HL-60 (cell line): ENCODE data around the gene FOXJ3.

ENCODE experiments used
- DNase-seq, 2 experiments: peaks; one replicate each; pipeline ENCODE4 v3.0.0-alpha.2; 2010 to 2020; ENCODE audit warnings: low read depth in 1 of 2, low spot score in 1 of 2
- H3K27ac ChIP-seq: fragments of 250-450 bp; sonication (Bioruptor Pico); replicated peaks from 2 replicates; pipeline ENCODE4 v1.5.1; 2020; ENCODE audit warnings: mild to moderate bottlenecking, moderate library complexity
- H3K27me3 ChIP-seq: fragments of 250-450 bp; sonication (Bioruptor Pico); 2 replicates; pipeline ENCODE4 v1.5.1; 2021; ENCODE audit warnings: mild to moderate bottlenecking, moderate library complexity; ENCODE audit not compliant: insufficient read depth, poor library complexity, severe bottlenecking
- H3K4me3 ChIP-seq: replicated peaks from 2 replicates; pipeline ENCODE4 v1.5.1; 2011; ENCODE audit warnings: mild to moderate bottlenecking, control low read depth, low read length; ENCODE audit not compliant: insufficient read depth
- GABPA ChIP-seq: IDR thresholded peaks from 2 replicates; pipeline ENCODE4 v1.6.1; 2012; ENCODE audit warnings: low read depth
- POLR2AphosphoS5 ChIP-seq: IDR thresholded peaks from 2 replicates; pipeline ENCODE4 v1.6.1; 2012; ENCODE audit warnings: low read depth
- SPI1 ChIP-seq: IDR thresholded peaks from 2 replicates; pipeline ENCODE4 v1.6.1; 2012; ENCODE audit warnings: low read depth, mild to moderate bottlenecking, borderline replicate concordance
- TF ChIP-seq, protein P1 (sequence below): IDR thresholded peaks from one replicate; pipeline ENCODE4 v1.5.1; 2011; ENCODE audit warnings: low read length, control low read depth, inconsistent platforms; ENCODE audit not compliant: insufficient read depth
- TF ChIP-seq, protein P2 (sequence below): IDR thresholded peaks from 2 replicates; pipeline ENCODE4 v1.6.1; 2012; ENCODE audit warnings: low read depth; ENCODE audit not compliant: insufficient replicate concordance

The FOXJ3 gene

DNA sequence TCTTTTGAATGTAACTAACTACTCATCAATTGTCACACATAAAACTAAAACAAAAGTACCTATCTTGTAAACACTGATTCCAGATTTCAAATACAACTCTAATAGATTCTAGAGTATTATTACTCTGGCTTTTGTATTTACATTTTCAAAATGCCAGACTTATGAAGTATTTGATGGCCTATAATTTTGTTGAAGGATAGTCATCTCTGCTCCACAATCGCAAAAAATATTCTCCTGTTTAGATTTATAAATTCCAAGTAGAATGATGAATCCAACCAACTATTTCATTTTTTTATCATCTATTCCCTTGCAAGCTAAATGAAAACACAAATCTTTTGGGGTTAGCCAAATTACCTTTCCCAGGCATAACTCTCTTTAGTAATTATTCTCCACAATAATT, 95.5 kb downstream of the FOXJ3 start:
- TF ChIP-seq POLR2AphosphoS5 (no peak), GABPA (no peak), SPI1 (no peak)
- TF ChIP-seq, protein P1, sequence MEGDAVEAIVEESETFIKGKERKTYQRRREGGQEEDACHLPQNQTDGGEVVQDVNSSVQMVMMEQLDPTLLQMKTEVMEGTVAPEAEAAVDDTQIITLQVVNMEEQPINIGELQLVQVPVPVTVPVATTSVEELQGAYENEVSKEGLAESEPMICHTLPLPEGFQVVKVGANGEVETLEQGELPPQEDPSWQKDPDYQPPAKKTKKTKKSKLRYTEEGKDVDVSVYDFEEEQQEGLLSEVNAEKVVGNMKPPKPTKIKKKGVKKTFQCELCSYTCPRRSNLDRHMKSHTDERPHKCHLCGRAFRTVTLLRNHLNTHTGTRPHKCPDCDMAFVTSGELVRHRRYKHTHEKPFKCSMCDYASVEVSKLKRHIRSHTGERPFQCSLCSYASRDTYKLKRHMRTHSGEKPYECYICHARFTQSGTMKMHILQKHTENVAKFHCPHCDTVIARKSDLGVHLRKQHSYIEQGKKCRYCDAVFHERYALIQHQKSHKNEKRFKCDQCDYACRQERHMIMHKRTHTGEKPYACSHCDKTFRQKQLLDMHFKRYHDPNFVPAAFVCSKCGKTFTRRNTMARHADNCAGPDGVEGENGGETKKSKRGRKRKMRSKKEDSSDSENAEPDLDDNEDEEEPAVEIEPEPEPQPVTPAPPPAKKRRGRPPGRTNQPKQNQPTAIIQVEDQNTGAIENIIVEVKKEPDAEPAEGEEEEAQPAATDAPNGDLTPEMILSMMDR, result no peak
- TF ChIP-seq, protein P2, sequence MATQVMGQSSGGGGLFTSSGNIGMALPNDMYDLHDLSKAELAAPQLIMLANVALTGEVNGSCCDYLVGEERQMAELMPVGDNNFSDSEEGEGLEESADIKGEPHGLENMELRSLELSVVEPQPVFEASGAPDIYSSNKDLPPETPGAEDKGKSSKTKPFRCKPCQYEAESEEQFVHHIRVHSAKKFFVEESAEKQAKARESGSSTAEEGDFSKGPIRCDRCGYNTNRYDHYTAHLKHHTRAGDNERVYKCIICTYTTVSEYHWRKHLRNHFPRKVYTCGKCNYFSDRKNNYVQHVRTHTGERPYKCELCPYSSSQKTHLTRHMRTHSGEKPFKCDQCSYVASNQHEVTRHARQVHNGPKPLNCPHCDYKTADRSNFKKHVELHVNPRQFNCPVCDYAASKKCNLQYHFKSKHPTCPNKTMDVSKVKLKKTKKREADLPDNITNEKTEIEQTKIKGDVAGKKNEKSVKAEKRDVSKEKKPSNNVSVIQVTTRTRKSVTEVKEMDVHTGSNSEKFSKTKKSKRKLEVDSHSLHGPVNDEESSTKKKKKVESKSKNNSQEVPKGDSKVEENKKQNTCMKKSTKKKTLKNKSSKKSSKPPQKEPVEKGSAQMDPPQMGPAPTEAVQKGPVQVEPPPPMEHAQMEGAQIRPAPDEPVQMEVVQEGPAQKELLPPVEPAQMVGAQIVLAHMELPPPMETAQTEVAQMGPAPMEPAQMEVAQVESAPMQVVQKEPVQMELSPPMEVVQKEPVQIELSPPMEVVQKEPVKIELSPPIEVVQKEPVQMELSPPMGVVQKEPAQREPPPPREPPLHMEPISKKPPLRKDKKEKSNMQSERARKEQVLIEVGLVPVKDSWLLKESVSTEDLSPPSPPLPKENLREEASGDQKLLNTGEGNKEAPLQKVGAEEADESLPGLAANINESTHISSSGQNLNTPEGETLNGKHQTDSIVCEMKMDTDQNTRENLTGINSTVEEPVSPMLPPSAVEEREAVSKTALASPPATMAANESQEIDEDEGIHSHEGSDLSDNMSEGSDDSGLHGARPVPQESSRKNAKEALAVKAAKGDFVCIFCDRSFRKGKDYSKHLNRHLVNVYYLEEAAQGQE, result no peak
- H3K27ac ChIP-seq, result no peak overlapping the region
- no peak overlapping the region for H3K4me3 ChIP-seq
- no peak for DNase-seq
- no peaks in the 10 kb centered on the region for H3K27me3 ChIP-seq

DNA sequence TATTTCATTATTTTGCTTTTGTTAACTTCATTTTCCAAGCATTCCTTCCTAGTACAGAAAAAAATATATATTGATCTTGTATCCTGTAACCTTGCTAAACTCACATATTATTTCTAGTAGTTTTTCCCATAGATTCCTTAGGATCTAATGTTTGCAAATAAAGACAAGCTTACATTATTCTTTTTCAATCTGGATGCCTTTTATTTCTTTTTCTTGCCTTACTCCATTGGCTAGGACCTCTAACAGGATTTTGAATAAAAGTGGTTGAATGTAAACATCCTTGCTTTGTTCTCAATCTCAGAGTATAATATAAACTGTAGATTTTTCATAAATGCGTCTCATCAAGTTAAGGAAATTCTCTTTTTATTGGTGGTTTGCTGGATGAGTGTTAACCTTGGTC, 96.0 kb downstream of the FOXJ3 start:
- no peak overlapping the region for H3K27ac ChIP-seq
- H3K4me3 ChIP-seq, result no peak overlapping the region
- no peak for DNase-seq
- TF ChIP-seq SPI1 (no peak), GABPA (no peak), POLR2AphosphoS5 (no peak)
- TF ChIP-seq, protein P2, result no peak
- TF ChIP-seq, protein P1, result no peak
- H3K27me3 ChIP-seq, result no peaks in the 10 kb centered on the region

DNA sequence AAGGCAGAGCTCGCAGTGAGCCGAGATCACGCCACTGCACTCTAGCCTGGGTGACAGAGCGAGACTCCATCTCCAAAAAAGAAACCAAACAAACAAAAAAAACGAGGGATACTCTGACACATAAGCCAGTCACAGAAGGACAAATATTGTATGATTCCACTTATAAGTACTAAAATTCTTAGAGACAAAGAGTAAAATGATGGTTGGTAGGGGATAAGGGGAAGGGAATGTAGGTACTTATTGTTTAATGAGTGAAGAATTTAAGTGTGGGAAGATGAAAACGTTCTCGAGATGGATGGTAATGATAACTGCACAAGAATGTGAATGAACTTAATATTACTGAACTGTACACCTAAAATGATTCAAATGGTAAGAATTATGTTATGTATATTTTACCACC, 103.8 kb downstream of the FOXJ3 start:
- no peak overlapping the region for H3K27ac ChIP-seq
- DNase-seq, result no peak

More for the DNA sequence above, 103.8 kb downstream of the FOXJ3 start:
- Histone ChIP-seq H3K27me3 (no peaks in the 10 kb centered on the region), H3K4me3 (no peak overlapping the region)
- no peak for TF ChIP-seq GABPA
- no peak for TF ChIP-seq SPI1
- TF ChIP-seq, protein P1, result no peak
- TF ChIP-seq, protein P2, result no peak
- no peak for TF ChIP-seq POLR2AphosphoS5
